H1 (cell line): ENCODE data around the gene HDAC9. TPM values are rescaled to one million over a fixed set of nuclear protein-coding genes. Genes with fewer than 3 reads are reported as not detected.
A peak's percentile ranks its signal among the peaks of the same experiment; 100 is the strongest.

Experiments
- CTCF ChIA-PET: fragments of 300-600 bp; sonication (Branson Sonifier 250); formaldehyde crosslinking; loops from one replicate; lab custom pipeline; 2021; ENCODE audit not compliant: partially characterized antibody; lab: Charles Lee
- POLR2A ChIA-PET: fragments of 300-600 bp; sonication (Branson Sonifier 250); formaldehyde crosslinking; loops from one replicate; lab custom pipeline; 2021; ENCODE audit warnings: inconsistent platforms; ENCODE audit not compliant: partially characterized antibody; lab: Charles Lee
- DNase-seq, 2 experiments: peaks; one replicate each; pipeline versions ENCODE4 v3.0.0 to v3.0.0-alpha.2; 2010 to 2022; ENCODE audit warnings: low spot score in 2 of 2, low read depth in 1 of 2, mixed read lengths in 1 of 2
- FAIRE-seq: peaks from 2 replicates; lab custom pipeline; 2011; peaks lifted over from hg19 to GRCh38; lab: Jason Lieb, UNC
- H2AFZ ChIP-seq: 2 replicates; pipeline ENCODE4 v1.8.1; 2012; ENCODE audit warnings: low read length, inconsistent platforms
- H2AK5ac ChIP-seq: 2 replicates; pipeline ENCODE4 v1.6.1; 2013; ENCODE audit warnings: low read depth, low read length
- H2BK120ac ChIP-seq: replicated peaks from 2 replicates; pipeline ENCODE3; 2013; ENCODE audit warnings: low read depth, low read length, inconsistent platforms
- H2BK12ac ChIP-seq: 2 replicates; pipeline ENCODE4 v1.6.1; 2013; ENCODE audit warnings: low read depth, low read length
- H2BK15ac ChIP-seq: 2 replicates; pipeline ENCODE4 v1.6.1; 2013; ENCODE audit warnings: low read length
- H2BK20ac ChIP-seq: 2 replicates; pipeline ENCODE4 v1.6.1; 2013; ENCODE audit warnings: low read length
- H2BK5ac ChIP-seq: 2 replicates; pipeline ENCODE4 v1.6.1; 2013; ENCODE audit warnings: low read depth, low read length
- H3K14ac ChIP-seq: 2 replicates; pipeline ENCODE4 v1.6.1; 2013; ENCODE audit warnings: inconsistent platforms; ENCODE audit not compliant: insufficient read length
- H3K18ac ChIP-seq: 2 replicates; pipeline ENCODE4 v1.6.1; 2013; ENCODE audit warnings: low read length; ENCODE audit errors: extremely low read depth
- H3K23ac ChIP-seq: 2 replicates; pipeline ENCODE4 v1.6.1; 2013; ENCODE audit warnings: inconsistent platforms; ENCODE audit not compliant: insufficient read length
- H3K23me2 ChIP-seq: 2 replicates; pipeline ENCODE4 v1.6.1; 2013; ENCODE audit warnings: low read depth, low read length
- H3K27ac ChIP-seq: 2 replicates; pipeline ENCODE4 v1.6.1; 2011; ENCODE audit warnings: low read depth, low read length, inconsistent platforms
- H3K27me3 ChIP-seq, 4 experiments: replicated peaks in 1 of 4; 1 replicate in 1 of 4; 2 replicates in 3 of 4; pipeline versions ENCODE4 v1.6.1 to v1.8.1; 2011 to 2013; ENCODE audit warnings: low read length in 3 of 4, mild to moderate bottlenecking in 3 of 4, inconsistent platforms in 2 of 4, mixed read lengths in 2 of 4, moderate library complexity in 1 of 4; ENCODE audit not compliant: control insufficient read depth in 3 of 4, insufficient read depth in 3 of 4; ENCODE audit errors: extremely low read depth in 1 of 4
- H3K36me3 ChIP-seq, 4 experiments: 2 replicates each; pipeline versions ENCODE4 v1.6.1 to v1.8.1; 2011 to 2013; ENCODE audit warnings: mild to moderate bottlenecking in 4 of 4, low read length in 3 of 4, moderate library complexity in 2 of 4, control low read depth in 1 of 4, inconsistent platforms in 1 of 4; ENCODE audit not compliant: insufficient read depth in 4 of 4, control insufficient read depth in 2 of 4
- H3K4ac ChIP-seq: replicated peaks from 2 replicates; pipeline ENCODE3; 2013; ENCODE audit warnings: low read length, low read depth, mixed read lengths, inconsistent platforms; ENCODE audit not compliant: insufficient read length
- H3K4me1 ChIP-seq, 4 experiments: replicated peaks in 1 of 4; 1 replicate in 1 of 4; 2 replicates in 3 of 4; pipeline versions ENCODE4 v1.6.1 to v1.8.1; 2011 to 2013; ENCODE audit warnings: low read length in 3 of 4, inconsistent platforms in 2 of 4, mixed read lengths in 1 of 4; ENCODE audit not compliant: insufficient read depth in 4 of 4, control insufficient read depth in 3 of 4
- H3K4me2 ChIP-seq, 2 experiments: 2 replicates each; pipeline versions ENCODE4 v1.6.1 to v1.8.1; 2011 to 2013; ENCODE audit warnings: low read depth in 2 of 2, low read length in 2 of 2, control low read depth in 1 of 2, inconsistent platforms in 1 of 2, mild to moderate bottlenecking in 1 of 2; ENCODE audit not compliant: insufficient read depth in 1 of 2
- H3K4me3 ChIP-seq, 4 experiments: fragments of 200-600, 300-600 bp in 1 of 4; sonication (generic), shearing (Covaris generic), sonication (Bioruptor Twin) in 1 of 4; 2 replicates each; pipeline versions ENCODE4 v1.5.1 to v1.8.1; 2011 to 2016; ENCODE audit warnings: low read length in 4 of 4, low read depth in 3 of 4, control low read depth in 2 of 4, inconsistent platforms in 2 of 4, mild to moderate bottlenecking in 2 of 4, mixed read lengths in 1 of 4, moderate library complexity in 1 of 4; ENCODE audit not compliant: insufficient read depth in 2 of 4; ENCODE audit errors: extremely low read depth in 1 of 4
- H3K56ac ChIP-seq: replicated peaks from 2 replicates; pipeline ENCODE3; 2013; ENCODE audit warnings: low read depth, mild to moderate bottlenecking, mixed read lengths, low read length, inconsistent platforms; ENCODE audit not compliant: insufficient read length
- H3K79me1 ChIP-seq: 2 replicates; pipeline ENCODE4 v1.6.1; 2013; ENCODE audit warnings: low read depth, low read length, control low read depth
- H3K79me2 ChIP-seq, 2 experiments: 2 replicates each; pipeline versions ENCODE4 v1.6.1 to v1.8.1; 2012 to 2013; ENCODE audit warnings: low read length in 2 of 2, mild to moderate bottlenecking in 2 of 2, inconsistent platforms in 1 of 2; ENCODE audit not compliant: insufficient read depth in 2 of 2, control insufficient read depth in 1 of 2
- H3K9ac ChIP-seq, 4 experiments: replicated peaks in 1 of 4; 1 replicate in 1 of 4; 2 replicates in 3 of 4; pipeline versions ENCODE4 v1.6.1 to v1.8.1; 2011 to 2013; ENCODE audit warnings: low read depth in 3 of 4, low read length in 3 of 4, control low read depth in 2 of 4, mild to moderate bottlenecking in 2 of 4, moderate library complexity in 2 of 4, inconsistent platforms in 1 of 4; ENCODE audit errors: extremely low read depth in 1 of 4
- H3K9me3 ChIP-seq, 2 experiments: 2 replicates each; pipeline versions ENCODE4 v1.6.1 to v1.8.1; 2012 to 2013; ENCODE audit warnings: mild to moderate bottlenecking in 2 of 2, moderate library complexity in 2 of 2, control low read depth in 1 of 2, inconsistent platforms in 1 of 2, low read depth in 1 of 2, low read length in 1 of 2, mixed read lengths in 1 of 2; ENCODE audit not compliant: insufficient read depth in 2 of 2
- H4K20me1 ChIP-seq, 2 experiments: replicated peaks in 1 of 2; 2 replicates each; pipeline versions ENCODE3 to v1.8.1; 2011 to 2013; ENCODE audit warnings: inconsistent platforms in 2 of 2, low read length in 2 of 2, mild to moderate bottlenecking in 1 of 2; ENCODE audit not compliant: insufficient read depth in 2 of 2, control insufficient read depth in 1 of 2
- H4K5ac ChIP-seq: 2 replicates; pipeline ENCODE4 v1.6.1; 2013; ENCODE audit warnings: low read length, low read depth, mixed read lengths, inconsistent platforms; ENCODE audit not compliant: insufficient read length
- H4K8ac ChIP-seq: 2 replicates; pipeline ENCODE4 v1.8.0; 2013; ENCODE audit warnings: mild to moderate bottlenecking, moderate library complexity, low read length, inconsistent platforms; ENCODE audit not compliant: insufficient read depth; ENCODE audit errors: extremely low read depth
- H4K91ac ChIP-seq: replicated peaks from 2 replicates; pipeline ENCODE3; 2013; ENCODE audit warnings: low read length, mixed read lengths, inconsistent platforms; ENCODE audit not compliant: insufficient read length
- ATF2 ChIP-seq: IDR thresholded peaks from 2 replicates; pipeline ENCODE4 v1.6.1; 2012; ENCODE audit warnings: low read length, inconsistent platforms
- BRCA1 ChIP-seq: IDR thresholded peaks from 2 replicates; pipeline ENCODE4 v1.6.1; 2012; ENCODE audit warnings: low read depth, low read length, improper control_type of control experiment
- GABPA ChIP-seq: IDR thresholded peaks from 2 replicates; pipeline ENCODE4 v1.6.1; 2011; ENCODE audit warnings: mild to moderate bottlenecking, low read length, moderate library complexity, borderline replicate concordance; ENCODE audit not compliant: insufficient read depth
- KDM4A ChIP-seq: IDR thresholded peaks from one replicate; pipeline ENCODE4 v1.7.1; 2012; ENCODE audit warnings: low read depth, mild to moderate bottlenecking, moderate library complexity, low read length, inconsistent platforms; ENCODE audit not compliant: severe bottlenecking
- KDM5A ChIP-seq: fragments of 200-600 bp; IDR thresholded peaks from 2 replicates; pipeline ENCODE4 v1.7.1; 2012; ENCODE audit warnings: mild to moderate bottlenecking, low read length, inconsistent platforms, mixed read lengths
- TBP ChIP-seq: IDR thresholded peaks from 2 replicates; pipeline ENCODE4 v1.6.1; 2011; ENCODE audit warnings: low read depth, low read length, improper control_type of control experiment
- WGBS, 2 experiments: shearing (Covaris generic) in 1 of 2; methylation state at CpG; one replicate each; pipeline versions ENCODE4 v1.1.6 to v1.1.7; 2013 to 2015; ENCODE audit warnings: low lambda C conversion rate in 2 of 2, mixed read lengths in 2 of 2, inconsistent platforms in 1 of 2, low coverage in 1 of 2, missing lambda C conversion rate in 1 of 2; ENCODE audit not compliant: insufficient replicate concordance in 2 of 2, insufficient coverage in 1 of 2, insufficient read length in 1 of 2; ENCODE audit errors: extremely low coverage in 1 of 2, missing lambda C conversion rate in 1 of 2; 5-methylcytosine and 5-hydroxymethylcytosine counted together
- polyA plus RNA-seq, 7 experiments: library from polyadenylated mRNA; depleted of rRNA in 3 of 7; stranded (reverse) in 5 of 7; unstranded in 2 of 7; fragments of >200 nt in 5 of 7; fragments of 200-250 nt in 2 of 7; gene quantifications; 1 replicate in 5 of 7; 2 replicates in 1 of 7; 4 replicates in 1 of 7; pipeline versions ENCODE4 v1.2.1 to v1.2.3, GENCODE V29; 2011 to 2013; ENCODE audit warnings: missing spikeins in 2 of 7, mixed read lengths in 2 of 7
- total RNA-seq: library from RNA; stranded (reverse); fragmentation: NEBNext Ultra II Directional; extraction: Animal tissue kit (Norgen Biotek cat#: 25700); gene quantifications from 2 replicates; pipeline ENCODE4 v1.2.1, GENCODE V29; 2021

The HDAC9 gene
- total and polyA plus RNA-seq, 2 of the 8 experiments (the other 6 are each of a cell fraction or from before 2014, with no cell fraction given) = 9.5 to 13.1 TPM

GRCh38 chr7:18792871-18793595 lies 297.5 kb downstream of the HDAC9 start:
- WGBS, 2 experiments = 90 to 100% methylated on average over 2 to 13 of the region's 13 CpGs
- H3K4me1 ChIP-seq = peaks cover 0 to 3% (median 1%) of the 10 kb centered on the region in 4 experiments; a peak in 1 of 7 replicates
- H2AK5ac ChIP-seq = no peak overlapping the region
- no peak overlapping the region; the same call in 1 of the 2 replicates for H2BK12ac ChIP-seq
- no peak overlapping the region for H4K8ac ChIP-seq
- no peak overlapping the region for H3K27ac ChIP-seq
- peak overlapping the region; percentile 30 for H4K91ac ChIP-seq
- no peak overlapping the region for H3K9ac ChIP-seq
- H4K5ac ChIP-seq = no peak overlapping the region
- no peak overlapping the region for H3K56ac ChIP-seq
- H2BK120ac ChIP-seq = no peak overlapping the region
- no peak overlapping the region for H3K14ac ChIP-seq
- H3K4me2 ChIP-seq = no peak overlapping the region
- no peaks in the 10 kb centered on the region for H3K79me1 ChIP-seq
- TF ChIP-seq ATF2 = no peak
- no peak for TF ChIP-seq TBP
- no peak for TF ChIP-seq KDM5A
- no peak for TF ChIP-seq BRCA1
- no peak for TF ChIP-seq KDM4A
- TF ChIP-seq GABPA = no peak
- H3K4ac ChIP-seq = no peak overlapping the region
- H2BK15ac ChIP-seq = no peak overlapping the region
- no peaks in the 10 kb centered on the region for H3K27me3 ChIP-seq
- H3K9me3 ChIP-seq = no peaks in the 10 kb centered on the region
- H3K36me3 ChIP-seq = no peaks in the 10 kb centered on the region
- no peak overlapping the region for H3K18ac ChIP-seq
- no peak overlapping the region for H2BK5ac ChIP-seq
- H2BK20ac ChIP-seq = no peak overlapping the region
- CTCF ChIA-PET = interaction anchor here (1.0 to 1.5 kb wide), 3 partner anchors 9 to 114 kb away, joined by 3 to 4 read pairs (median 3); no protein-coding TSS in a partner anchor
- no peaks in the 10 kb centered on the region for H4K20me1 ChIP-seq
- H3K79me2 ChIP-seq = no peaks in the 10 kb centered on the region
- FAIRE-seq (no peak), DNase-seq (peak in 1 of 2 experiments; percentile 45)
- POLR2A ChIA-PET = interaction anchor here (0.5 kb wide), 1 partner anchor 199 kb away, joined by 3 read pairs; no protein-coding TSS in a partner anchor
- H3K23ac ChIP-seq = no peak overlapping the region
- H2AFZ ChIP-seq = peak overlapping the region; percentile 4; the same call in 1 of the 2 replicates
- no peaks in the 10 kb centered on the region for H3K23me2 ChIP-seq
- no peak overlapping the region for H3K4me3 ChIP-seq
